K562 (cell line): ENCODE measurements around the gene VDAC2. TPM values are rescaled to one million over a fixed set of nuclear protein-coding genes. Genes with fewer than 3 reads are reported as not detected.

Experiments
- CBX5 ChIP-seq: IDR thresholded peaks from 2 replicates; pipeline ENCODE4 v1.6.1; 2014; ENCODE audit warnings: low read depth, borderline replicate concordance
- CEBPG ChIP-seq, 3 experiments: fragments of 200-800 bp in 1 of 3; sonication (Bioruptor generic) in 1 of 3; sonication (generic) in 1 of 3; formaldehyde crosslinking in 1 of 3; IDR thresholded peaks in 2 of 3; conservative IDR thresholded peaks in 1 of 3; 2 replicates each; pipeline versions ENCODE4 v1.6.1 to v1.8.0; 2016 to 2022; ENCODE audit warnings: missing compliant biosample characterization in 2 of 3, missing genetic modification characterization in 2 of 3, mild to moderate bottlenecking in 1 of 3, missing genetic modification reagents in 1 of 3
- CREB3 ChIP-seq: fragments of 450-650 bp; conservative IDR thresholded peaks from 2 replicates; pipeline ENCODE4 v1.6.1; 2016; ENCODE audit warnings: missing genetic modification characterization, low read depth, mild to moderate bottlenecking, missing compliant biosample characterization, moderate library complexity
- CREM ChIP-seq: IDR thresholded peaks from 2 replicates; pipeline ENCODE4 v1.6.1; 2014; ENCODE audit warnings: antibody characterized with exemption, low read depth
- FUS ChIP-seq: fragments of 200-400 bp; formaldehyde crosslinking; optimal IDR thresholded peaks from 2 replicates; pipeline ENCODE3; 2017; ENCODE audit warnings: low read depth, low read length
- MCM2 ChIP-seq: fragments of 450-650 bp; IDR thresholded peaks from 2 replicates; pipeline ENCODE4 v1.6.1; 2017; ENCODE audit warnings: low read depth, mild to moderate bottlenecking
- PBX2 ChIP-seq, 2 experiments: IDR thresholded peaks in 1 of 2; conservative IDR thresholded peaks in 1 of 2; 2 replicates each; pipeline ENCODE4 v1.6.1; 2016; ENCODE audit warnings: low read depth in 2 of 2, mild to moderate bottlenecking in 1 of 2, missing compliant biosample characterization in 1 of 2, missing genetic modification characterization in 1 of 2, moderate library complexity in 1 of 2
- POLR2H ChIP-seq: IDR thresholded peaks from 2 replicates; pipeline ENCODE4 v1.6.1; 2016; ENCODE audit warnings: missing genetic modification characterization, low read depth, mild to moderate bottlenecking, control low read depth, missing compliant biosample characterization, moderate library complexity
- RB1 ChIP-seq: fragments of 450-650 bp; IDR thresholded peaks from 2 replicates; pipeline ENCODE4 v1.6.1; 2017; ENCODE audit warnings: low read depth, mild to moderate bottlenecking
- SAP30 ChIP-seq: fragments of 200-600 bp; sonication (generic); IDR thresholded peaks from 2 replicates; pipeline ENCODE4 v1.6.1; 2012; ENCODE audit warnings: borderline replicate concordance, low read depth, mild to moderate bottlenecking, moderate library complexity, low read length, control low read depth, inconsistent platforms; ENCODE audit not compliant: insufficient read depth, poor library complexity, severe bottlenecking
- SMC3 ChIP-seq: conservative IDR thresholded peaks from 2 replicates; pipeline ENCODE4 v1.6.1; 2011; ENCODE audit warnings: low read depth, low read length, improper control_type of control experiment; ENCODE audit not compliant: insufficient read depth
- THAP12 ChIP-seq: fragments of 250-450 bp; sonication (Bioruptor Pico); IDR thresholded peaks from 2 replicates; pipeline ENCODE4 v1.9.0; 2021; ENCODE audit warnings: mild to moderate bottlenecking, inconsistent platforms
- XRCC5 ChIP-seq: fragments of 200-400 bp; formaldehyde crosslinking; IDR thresholded peaks from 2 replicates; pipeline ENCODE4 v1.6.1; 2017; ENCODE audit warnings: low read depth, mild to moderate bottlenecking, low read length
- ZNF592 ChIP-seq: fragments of 450-650 bp; IDR thresholded peaks from 2 replicates; pipeline ENCODE4 v1.6.1; 2017; ENCODE audit warnings: antibody characterized with exemption, mild to moderate bottlenecking
- ZNF696 ChIP-seq: fragments of 250-450 bp; sonication (Bioruptor Pico); conservative IDR thresholded peaks from 2 replicates; pipeline ENCODE4 v1.4.0; 2020; ENCODE audit warnings: mild to moderate bottlenecking, moderate library complexity
- polyA plus RNA-seq, 8 experiments: library from polyadenylated mRNA; depleted of rRNA in 4 of 8; stranded (reverse) in 5 of 8; unstranded in 3 of 8; fragments of >200 nt; fragmentation: Nextera tagmentation in 2 of 8; fragmentation: Illumina TruSeq in 1 of 8; extraction: Ambion mirVana in 2 of 8; extraction: Trizol in 1 of 8; gene quantifications; 2 replicates each; pipeline versions ENCODE4 v1.2.1 to v1.2.3, GENCODE V29; 2011 to 2014; ENCODE audit warnings: inconsistent platforms in 1 of 8, missing spikeins in 1 of 8
- total RNA-seq, 7 experiments: library from RNA; depleted of rRNA in 6 of 7; stranded (reverse); fragments of >200 nt in 6 of 7; fragmentation: Illumina TruSeq in 2 of 7; extraction: Trizol in 2 of 7; gene quantifications; 2 replicates each; pipeline versions ENCODE4 v1.2.1 to v1.2.3, GENCODE V29; 2011 to 2021; ENCODE audit warnings: low replicate concordance in 1 of 7

The VDAC2 gene
- total and polyA plus RNA-seq, 9 of the 15 experiments (the other 6 are each of a cell fraction or from before 2014, with no cell fraction given) = 139 to 450 (median 250) TPM

GRCh38 chr10:75187961-75188426, 22.6 kb upstream of the VDAC2 start (continued):
- TF ChIP-seq PBX2 (CRISPR knock-in tag; IDR thresholded peaks at IDR 0.05; ENCODE audit: low read depth) = no peak
- 0 out of 2 replicates have a peak, but pooled peaks have one; percentile 14 for TF ChIP-seq PBX2 (tag; conservative IDR thresholded peaks at IDR 0.05; ENCODE audit: low read depth)
- TF ChIP-seq CREM = peak; percentile 56
- no peak for TF ChIP-seq MCM2
- TF ChIP-seq SMC3 = peak; percentile 80
- no peak for TF ChIP-seq ZNF696
- TF ChIP-seq CREB3 (tag) = no peak
- TF ChIP-seq THAP12 (CRISPR knock-in tag) = no peak
- no peak for TF ChIP-seq FUS
- no peak for TF ChIP-seq SAP30
- peak; percentile 48; the same call in 1 of the 2 replicates for TF ChIP-seq RB1
- TF ChIP-seq POLR2H (tag) = no peak
- TF ChIP-seq CBX5 = 0 out of 2 replicates have a peak, but pooled peaks have one; percentile 39
- peak; percentile 38; the same call in 1 of the 2 replicates for TF ChIP-seq ZNF592
- TF ChIP-seq XRCC5 = no peak
- TF ChIP-seq CEBPG (CRISPR knock-in tag; IDR thresholded peaks at IDR 0.05) = no peak
- no peak for TF ChIP-seq CEBPG (tag; conservative IDR thresholded peaks at IDR 0.05 in 1 of 2, IDR thresholded peaks at IDR 0.05 in 1 of 2)
